ENCODE data around the gene UGP2.
"Not testable (repeated sequence)": the region's sequence is repeated elsewhere in the genome, so short reads cannot be mapped to it uniquely, and the experiment has no call there.

UGP2 gene

GRCh38 chr2:63844616-63845015 is 2.9 kb downstream of the UGP2 start:
- no peak for DNase-seq
- no peak for TF ChIP-seq CTCF (IDR thresholded peaks at IDR 0.05; ENCODE audit: low read length)
- TF ChIP-seq EZH2 (optimal IDR thresholded peaks at IDR 0.05; ENCODE audit: low read depth, low read length): no peak
- no peak for TF ChIP-seq EZH2phosphoT487 (IDR thresholded peaks at IDR 0.05; ENCODE audit: low read length)
- no peak overlapping the region for H3K27ac ChIP-seq (ENCODE audit: low read length)
- H2AFZ ChIP-seq (ENCODE audit: low read length): no peak overlapping the region
- no peaks in the 10 kb centered on the region for H3K9me3 ChIP-seq (replicated peaks; ENCODE audit: insufficient read depth, low read length)
- H3K9ac ChIP-seq (ENCODE audit: low read length): no peak overlapping the region
- H3K4me1 ChIP-seq (ENCODE audit: low read length): peaks cover 11% of the 10 kb centered on the region
- H3F3A ChIP-seq (ENCODE audit: insufficient read depth, low read length): peaks cover 14% of the 10 kb centered on the region
- no peaks in the 10 kb centered on the region for H3K9me2 ChIP-seq (replicated peaks; ENCODE audit: insufficient read depth, low read length)
- H3K4me3 ChIP-seq (ENCODE audit: low read length): no peak overlapping the region
- peaks cover 78% of the 10 kb centered on the region for H3K79me2 ChIP-seq (ENCODE audit: low read length)
- H3K36me3 ChIP-seq (replicated peaks; ENCODE audit: insufficient read depth, low read length): no peaks in the 10 kb centered on the region
- H3K27me3 ChIP-seq (replicated peaks; ENCODE audit: insufficient read depth, low read length): no peaks in the 10 kb centered on the region
- H3K4me2 ChIP-seq (ENCODE audit: low read depth, low read length): no peak overlapping the region
- H4K20me1 ChIP-seq (ENCODE audit: insufficient read depth, low read length): no peaks in the 10 kb centered on the region

- Histone ChIP-seq H3K4me3 (ENCODE audit: low read length) (no peak overlapping the region), H3K27me3 (replicated peaks; ENCODE audit: insufficient read depth, low read length) (no peaks in the 10 kb centered on the region), H3K9ac (ENCODE audit: low read length) (no peak overlapping the region), H3K9me3 (replicated peaks; ENCODE audit: insufficient read depth, low read length) (no peaks in the 10 kb centered on the region), H3K36me3 (replicated peaks; ENCODE audit: insufficient read depth, low read length) (no peaks in the 10 kb centered on the region), H3K9me2 (replicated peaks; ENCODE audit: insufficient read depth, low read length) (no peaks in the 10 kb centered on the region), H3K4me1 (ENCODE audit: low read length) (peaks cover 11% of the 10 kb centered on the region), H3K4me2 (ENCODE audit: low read depth, low read length) (no peak overlapping the region), H3K79me2 (ENCODE audit: low read length) (peaks cover 91% of the 10 kb centered on the region), H3K27ac (ENCODE audit: low read length) (no peak overlapping the region), H3F3A (ENCODE audit: insufficient read depth, low read length) (peaks cover 14% of the 10 kb centered on the region), H2AFZ (ENCODE audit: low read length) (no peak overlapping the region), H4K20me1 (ENCODE audit: insufficient read depth, low read length) (no peaks in the 10 kb centered on the region)
- TF ChIP-seq CTCF (IDR thresholded peaks at IDR 0.05; ENCODE audit: low read length) (no peak), EZH2 (optimal IDR thresholded peaks at IDR 0.05; ENCODE audit: low read depth, low read length) (no peak), EZH2phosphoT487 (IDR thresholded peaks at IDR 0.05; ENCODE audit: low read length) (no peak)
- DNase-seq: no peak
Measured at GRCh38 chr2:63845866-63846265, 4.2 kb downstream of the UGP2 start.

- no peaks in the 10 kb centered on the region for H3K27me3 ChIP-seq (replicated peaks; ENCODE audit: insufficient read depth, low read length)
- H3K9me3 ChIP-seq (replicated peaks; ENCODE audit: insufficient read depth, low read length): no peaks in the 10 kb centered on the region
- H4K20me1 ChIP-seq (ENCODE audit: insufficient read depth, low read length): no peaks in the 10 kb centered on the region
- no peak for DNase-seq
- H3K9ac ChIP-seq (ENCODE audit: low read length): no peak overlapping the region
- peaks cover 97% of the 10 kb centered on the region for H3K79me2 ChIP-seq (ENCODE audit: low read length)
- no peak overlapping the region for H3K4me3 ChIP-seq (ENCODE audit: low read length)
- no peaks in the 10 kb centered on the region for H3K9me2 ChIP-seq (replicated peaks; ENCODE audit: insufficient read depth, low read length)
- no peak overlapping the region for H3K27ac ChIP-seq (ENCODE audit: low read length)
- TF ChIP-seq CTCF (IDR thresholded peaks at IDR 0.05; ENCODE audit: low read length) (no peak), EZH2 (optimal IDR thresholded peaks at IDR 0.05; ENCODE audit: low read depth, low read length) (no peak), EZH2phosphoT487 (IDR thresholded peaks at IDR 0.05; ENCODE audit: low read length) (no peak)
- no peak overlapping the region for H2AFZ ChIP-seq (ENCODE audit: low read length)
- H3K4me1 ChIP-seq (ENCODE audit: low read length): peaks cover 11% of the 10 kb centered on the region
- no peaks in the 10 kb centered on the region for H3K36me3 ChIP-seq (replicated peaks; ENCODE audit: insufficient read depth, low read length)
- H3F3A ChIP-seq (ENCODE audit: insufficient read depth, low read length): peaks cover 9% of the 10 kb centered on the region
- H3K4me2 ChIP-seq (ENCODE audit: low read depth, low read length): no peak overlapping the region
Measured at GRCh38 chr2:63846487-63846886, 4.8 kb downstream of the UGP2 start.

- H3K4me1 ChIP-seq (ENCODE audit: low read length); DNase-seq; H3K9me3 ChIP-seq (replicated peaks; ENCODE audit: insufficient read depth, low read length); H3K27ac ChIP-seq (ENCODE audit: low read length); H3F3A ChIP-seq (ENCODE audit: insufficient read depth, low read length); H3K4me3 ChIP-seq (ENCODE audit: low read length); H3K4me2 ChIP-seq (ENCODE audit: low read depth, low read length); H4K20me1 ChIP-seq (ENCODE audit: insufficient read depth, low read length); H3K9me2 ChIP-seq (replicated peaks; ENCODE audit: insufficient read depth, low read length); H2AFZ ChIP-seq (ENCODE audit: low read length); H3K9ac ChIP-seq (ENCODE audit: low read length); H3K27me3 ChIP-seq (replicated peaks; ENCODE audit: insufficient read depth, low read length); H3K36me3 ChIP-seq (replicated peaks; ENCODE audit: insufficient read depth, low read length): not testable (repeated sequence)
- H3K79me2 ChIP-seq (ENCODE audit: low read length): peaks cover 99% of the 10 kb centered on the region
Measured at GRCh38 chr2:63847571-63847970, 5.9 kb downstream of the UGP2 start.

Data from MM.1S (cell line).